ENCODE data around the gene NOS1AP.

GRCh38 chr1:162396201-162396906 lies 326.9 kb downstream of the NOS1AP start:
- TF ChIP-seq, protein P1, sequence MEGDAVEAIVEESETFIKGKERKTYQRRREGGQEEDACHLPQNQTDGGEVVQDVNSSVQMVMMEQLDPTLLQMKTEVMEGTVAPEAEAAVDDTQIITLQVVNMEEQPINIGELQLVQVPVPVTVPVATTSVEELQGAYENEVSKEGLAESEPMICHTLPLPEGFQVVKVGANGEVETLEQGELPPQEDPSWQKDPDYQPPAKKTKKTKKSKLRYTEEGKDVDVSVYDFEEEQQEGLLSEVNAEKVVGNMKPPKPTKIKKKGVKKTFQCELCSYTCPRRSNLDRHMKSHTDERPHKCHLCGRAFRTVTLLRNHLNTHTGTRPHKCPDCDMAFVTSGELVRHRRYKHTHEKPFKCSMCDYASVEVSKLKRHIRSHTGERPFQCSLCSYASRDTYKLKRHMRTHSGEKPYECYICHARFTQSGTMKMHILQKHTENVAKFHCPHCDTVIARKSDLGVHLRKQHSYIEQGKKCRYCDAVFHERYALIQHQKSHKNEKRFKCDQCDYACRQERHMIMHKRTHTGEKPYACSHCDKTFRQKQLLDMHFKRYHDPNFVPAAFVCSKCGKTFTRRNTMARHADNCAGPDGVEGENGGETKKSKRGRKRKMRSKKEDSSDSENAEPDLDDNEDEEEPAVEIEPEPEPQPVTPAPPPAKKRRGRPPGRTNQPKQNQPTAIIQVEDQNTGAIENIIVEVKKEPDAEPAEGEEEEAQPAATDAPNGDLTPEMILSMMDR (conservative IDR thresholded peaks at IDR 0.05; ENCODE audit: low read length): no peak
- TF ChIP-seq EZH2phosphoT487 (IDR thresholded peaks at IDR 0.05; ENCODE audit: borderline replicate concordance, low read depth, low read length): no peak

Measured in OCI-LY7 (cell line).